K562 (cell line): ENCODE results near the gene TMEM129. TPM values are rescaled to one million over a fixed set of nuclear protein-coding genes. Genes with fewer than 3 reads are reported as not detected.

Source experiments
- CBX3 ChIP-seq, 2 experiments: IDR thresholded peaks; 1 replicate in 1 of 2; 2 replicates in 1 of 2; pipeline ENCODE4 v1.6.1; 2012; ENCODE audit warnings: inconsistent platforms in 2 of 2, low read length in 2 of 2, borderline replicate concordance in 1 of 2, control low read depth in 1 of 2
- CHCHD3 ChIP-seq: fragments of 250-450 bp; sonication (Bioruptor Pico); IDR thresholded peaks from 2 replicates; pipeline ENCODE4 v2.1.2; 2022; ENCODE audit warnings: mild to moderate bottlenecking
- FOSL1 ChIP-seq: fragments of 200-800 bp; sonication (Bioruptor generic); conservative IDR thresholded peaks from 2 replicates; pipeline ENCODE4 v1.6.1; 2016; ENCODE audit warnings: missing genetic modification characterization, missing compliant biosample characterization
- FOXM1 ChIP-seq, 2 experiments: fragments of 450-650 bp in 1 of 2; sonication (generic) in 1 of 2; formaldehyde crosslinking in 1 of 2; IDR thresholded peaks; 2 replicates each; pipeline versions ENCODE4 v1.6.1 to v1.9.0; 2017 to 2022; ENCODE audit warnings: low read depth in 2 of 2, mild to moderate bottlenecking in 2 of 2, missing genetic modification reagents in 1 of 2, moderate library complexity in 1 of 2
- HNRNPL ChIP-seq: fragments of 200-400 bp; formaldehyde crosslinking; IDR thresholded peaks from 2 replicates; pipeline ENCODE4 v1.6.1; 2017; ENCODE audit warnings: low read depth, mild to moderate bottlenecking, low read length
- KDM2B ChIP-seq: fragments of 250-450 bp; sonication (Bioruptor Pico); IDR thresholded peaks from 2 replicates; pipeline ENCODE4 v1.8.0; 2021; ENCODE audit warnings: mild to moderate bottlenecking, moderate library complexity
- NR3C1 ChIP-seq: sonication (generic); formaldehyde crosslinking; IDR thresholded peaks from 2 replicates; pipeline ENCODE4 v1.8.1; 2022; ENCODE audit warnings: missing genetic modification reagents
- PHF8 ChIP-seq: fragments of 200-600 bp; sonication (generic); IDR thresholded peaks from 2 replicates; pipeline ENCODE4 v1.6.1; 2012; ENCODE audit warnings: mixed run types, mild to moderate bottlenecking, inconsistent platforms, low read length, moderate library complexity, borderline replicate concordance
- POLR2B ChIP-seq: fragments of 450-650 bp; IDR thresholded peaks from 2 replicates; pipeline ENCODE4 v1.6.1; 2018; ENCODE audit warnings: low read depth; ENCODE audit not compliant: partially characterized antibody
- PYGO2 ChIP-seq: fragments of 450-650 bp; IDR thresholded peaks from 2 replicates; pipeline ENCODE4 v1.6.1; 2016; ENCODE audit warnings: mild to moderate bottlenecking, missing genetic modification characterization, moderate library complexity, missing compliant biosample characterization
- REST ChIP-seq, 2 experiments: fragments of 450-650 bp; formaldehyde crosslinking in 1 of 2; IDR thresholded peaks; 2 replicates each; pipeline versions ENCODE4 v1.4.0 to v1.6.1; 2014 to 2020; ENCODE audit warnings: mild to moderate bottlenecking in 2 of 2, borderline replicate concordance in 1 of 2, low read depth in 1 of 2
- RFX5 ChIP-seq: IDR thresholded peaks from 2 replicates; pipeline ENCODE4 v1.6.1; 2011; ENCODE audit warnings: low read depth, mild to moderate bottlenecking, improper control_type of control experiment, low read length
- TAL1 ChIP-seq: fragments of 450-650 bp; IDR thresholded peaks from 2 replicates; pipeline ENCODE4 v1.6.1; 2016; ENCODE audit warnings: mild to moderate bottlenecking
- TCFL5 ChIP-seq: fragments of 250-450 bp; sonication (Bioruptor Pico); conservative IDR thresholded peaks from 2 replicates; pipeline ENCODE4 v1.6.1; 2021; ENCODE audit warnings: mild to moderate bottlenecking, moderate library complexity, matching md5 sums
- TFAM ChIP-seq: fragments of 250-450 bp; sonication (Bioruptor Pico); conservative IDR thresholded peaks from 2 replicates; pipeline ENCODE4 v1.5.0; 2021; ENCODE audit warnings: mild to moderate bottlenecking, moderate library complexity
- ZBTB34 ChIP-seq: fragments of 250-450 bp; sonication (Bioruptor Pico); IDR thresholded peaks from 2 replicates; pipeline ENCODE4 v1.8.0; 2021; ENCODE audit warnings: mild to moderate bottlenecking, moderate library complexity
- ZNF184 ChIP-seq: sonication (generic); formaldehyde crosslinking; IDR thresholded peaks from 2 replicates; pipeline ENCODE4 v1.5.0; 2020; ENCODE audit warnings: missing genetic modification reagents
- ZNF436 ChIP-seq: fragments of 250-450, 450-650 bp; sonication (Bioruptor Pico); formaldehyde crosslinking; IDR thresholded peaks from 2 replicates; pipeline ENCODE4 v1.7.0; 2020; ENCODE audit warnings: mild to moderate bottlenecking
- polyA plus RNA-seq, 8 experiments: library from polyadenylated mRNA; depleted of rRNA in 4 of 8; stranded (reverse) in 5 of 8; unstranded in 3 of 8; fragments of >200 nt; fragmentation: Nextera tagmentation in 2 of 8; fragmentation: Illumina TruSeq in 1 of 8; extraction: Ambion mirVana in 2 of 8; extraction: Trizol in 1 of 8; gene quantifications; 2 replicates each; pipeline versions ENCODE4 v1.2.1 to v1.2.3, GENCODE V29; 2011 to 2014; ENCODE audit warnings: inconsistent platforms in 1 of 8, missing spikeins in 1 of 8
- total RNA-seq, 7 experiments: library from RNA; depleted of rRNA in 6 of 7; stranded (reverse); fragments of >200 nt in 6 of 7; fragmentation: Illumina TruSeq in 2 of 7; extraction: Trizol in 2 of 7; gene quantifications; 2 replicates each; pipeline versions ENCODE4 v1.2.1 to v1.2.3, GENCODE V29; 2011 to 2021; ENCODE audit warnings: low replicate concordance in 1 of 7

Gene TMEM129
- total and polyA plus RNA-seq, 9 of the 15 experiments (the other 6 are each of a cell fraction or from before 2014, with no cell fraction given) = 0.34 to 47.2 (median 18.8) TPM

- TF ChIP-seq ZBTB34 (CRISPR knock-in tag) (no peak), FOXM1 (IDR thresholded peaks at IDR 0.05; ENCODE audit: low read depth) (no peak), FOXM1 (CRISPR knock-in tag; IDR thresholded peaks at IDR 0.05; ENCODE audit: low read depth) (peak; percentile 91; the same call in 1 of the 2 replicates), POLR2B (peak; percentile 75), ZNF436 (CRISPR knock-in tag) (no peak), RFX5 (no peak), HNRNPL (peak; percentile 81), KDM2B (CRISPR knock-in tag) (no peak), PHF8 (peak; percentile 72), CHCHD3 (CRISPR knock-in tag) (no peak), REST (IDR thresholded peaks at IDR 0.05; ENCODE audit: borderline replicate concordance) (no peak), REST (CRISPR knock-in tag; IDR thresholded peaks at IDR 0.05; ENCODE audit: low read depth) (peak; percentile 85), CBX3 (IDR thresholded peaks at IDR 0.05; ENCODE audit: borderline replicate concordance in 1 of 2, low read length in 2 of 2) (peak in 1 of 2 experiments; percentile 54; a peak in 1 of 3 replicates), TFAM (no peak), TAL1 (no peak), ZNF184 (no peak), NR3C1 (CRISPR knock-in tag) (peak; percentile 53), FOSL1 (tag) (peak; percentile 51), PYGO2 (tag) (no peak), TCFL5 (no peak)
These were observed 8.7 kb downstream of the TMEM129 start, which contains the start of gene SLBP (continued) for GRCh38 chr4:1712216-1713002.
